Endothelial cell of umbilical vein (primary cell): Measurements from ENCODE around the gene SERPINA6. TPM values are rescaled to one million over a fixed set of nuclear protein-coding genes. Genes with fewer than 3 reads are reported as not detected.

Source experiments
- BruUV-seq: library from RNA; stranded (reverse); fragments of 400-500 nt; replicated peaks from 2 replicates; lab custom pipeline; 2021; lab: Mats Ljungman, UMichigan
- CTCF ChIA-PET: fragments of 300-600, 350-600 bp; sonication (Branson Sonifier 250); formaldehyde crosslinking; loops from one replicate; lab custom pipeline; 2021; ENCODE audit warnings: antibody characterized with exemption, inconsistent platforms; lab: Charles Lee
- POLR2A ChIA-PET: fragments of 300-600, 350-600 bp; sonication (Branson Sonifier 250); formaldehyde crosslinking; loops from one replicate; lab custom pipeline; 2021; ENCODE audit warnings: antibody characterized with exemption, inconsistent platforms; lab: Charles Lee
- DNase-seq: peaks from one replicate; pipeline ENCODE4 v3.0.0-alpha.2; 2011; ENCODE audit warnings: low read depth, low spot score
- FAIRE-seq: peaks from 2 replicates; lab custom pipeline; 2011; peaks lifted over from hg19 to GRCh38; lab: Jason Lieb, UNC
- H2AFZ ChIP-seq: 2 replicates; pipeline ENCODE4 v1.6.0; 2012; ENCODE audit warnings: low read depth, low read length, control low read depth, inconsistent platforms
- H3K27ac ChIP-seq: 2 replicates; pipeline ENCODE4 v1.5.1; 2011; ENCODE audit warnings: low read depth, mild to moderate bottlenecking, control low read depth, low read length, moderate library complexity; ENCODE audit not compliant: insufficient read depth
- H3K27me3 ChIP-seq, 2 experiments: 2 replicates each; pipeline versions ENCODE4 v1.6.0 to v1.6.1; 2011; ENCODE audit warnings: low read length in 2 of 2, mixed read lengths in 1 of 2; ENCODE audit not compliant: control insufficient read depth in 2 of 2, insufficient read depth in 2 of 2
- H3K36me3 ChIP-seq, 2 experiments: 2 replicates in 1 of 2; 3 replicates in 1 of 2; pipeline ENCODE4 v1.5.1; 2011; ENCODE audit warnings: low read length in 2 of 2, mild to moderate bottlenecking in 1 of 2, moderate library complexity in 1 of 2; ENCODE audit not compliant: control insufficient read depth in 2 of 2, insufficient read depth in 2 of 2; ENCODE audit errors: extremely low read depth in 1 of 2
- H3K4me1 ChIP-seq: 3 replicates; pipeline ENCODE4 v1.5.1; 2011; ENCODE audit warnings: mild to moderate bottlenecking, low read length; ENCODE audit not compliant: control insufficient read depth, insufficient read depth; ENCODE audit errors: extremely low read depth
- H3K4me2 ChIP-seq: 2 replicates; pipeline ENCODE4 v1.6.1; 2011; ENCODE audit warnings: low read length, control low read depth, mixed read lengths; ENCODE audit not compliant: insufficient read depth
- H3K4me3 ChIP-seq, 3 experiments: fragments of 200-600 bp in 1 of 3; sonication (generic), shearing (Covaris generic) in 1 of 3; replicated peaks in 1 of 3; 2 replicates each; pipeline ENCODE4 v1.5.1; 2011 to 2016; ENCODE audit warnings: control low read depth in 3 of 3, low read length in 3 of 3, mild to moderate bottlenecking in 2 of 3, inconsistent platforms in 1 of 3, low read depth in 1 of 3, moderate library complexity in 1 of 3; ENCODE audit not compliant: insufficient read depth in 1 of 3
- H3K79me2 ChIP-seq: 2 replicates; pipeline ENCODE4 v1.6.0; 2012; ENCODE audit warnings: low read length, inconsistent platforms; ENCODE audit not compliant: control insufficient read depth, insufficient read depth
- H3K9ac ChIP-seq: replicated peaks from 2 replicates; pipeline ENCODE3; 2011; ENCODE audit warnings: low read length, control low read depth; ENCODE audit not compliant: insufficient read depth; ENCODE audit errors: extremely low read depth
- H3K9me1 ChIP-seq: replicated peaks from 3 replicates; pipeline ENCODE4 v1.6.0; 2011; ENCODE audit warnings: mild to moderate bottlenecking, low read length; ENCODE audit not compliant: control insufficient read depth, insufficient read depth; ENCODE audit errors: extremely low read depth
- H3K9me3 ChIP-seq: replicated peaks from 2 replicates; pipeline ENCODE4 v1.5.1; 2012; ENCODE audit warnings: low read length, inconsistent platforms; ENCODE audit not compliant: control insufficient read depth, insufficient read depth
- H4K20me1 ChIP-seq: replicated peaks from 2 replicates; pipeline ENCODE3; 2011; ENCODE audit warnings: mild to moderate bottlenecking, low read length; ENCODE audit not compliant: control insufficient read depth, insufficient read depth; ENCODE audit errors: extremely low read depth
- EZH2 ChIP-seq: IDR thresholded peaks from 2 replicates; pipeline ENCODE4 v1.6.1; 2012; ENCODE audit warnings: borderline replicate concordance, low read depth, mild to moderate bottlenecking, moderate library complexity, low read length, inconsistent platforms; ENCODE audit not compliant: severe bottlenecking
- FOS ChIP-seq: IDR thresholded peaks from 2 replicates; pipeline ENCODE4 v1.6.1; 2011; ENCODE audit warnings: mild to moderate bottlenecking, low read length, moderate library complexity, borderline replicate concordance; ENCODE audit not compliant: insufficient read depth
- GATA2 ChIP-seq: IDR thresholded peaks from 2 replicates; pipeline ENCODE4 v1.7.0; 2011; ENCODE audit warnings: low read depth, mild to moderate bottlenecking, moderate library complexity, mixed read lengths, low read length; ENCODE audit not compliant: insufficient read length, insufficient read depth
- JUN ChIP-seq: IDR thresholded peaks from 2 replicates; pipeline ENCODE4 v1.6.1; 2011; ENCODE audit warnings: borderline replicate concordance, low read depth; ENCODE audit not compliant: insufficient read length, insufficient read depth
- dilution Hi-C: fragments of 300-500 bp; cut with MboI; formaldehyde crosslinking; loops from one replicate; pipeline ENCODE4 v1.15.0; 2019; ENCODE audit warnings: low sequenced_read_pairs; ENCODE audit not compliant: extremely low pct_ligation_motif_present
- intact Hi-C: fragments of 100-400 bp; cut with micrococcal nuclease; formaldehyde crosslinking; loops from one replicate; pipeline ENCODE4 v1.10.0; 2022
- polyA plus RNA-seq, 4 experiments: library from polyadenylated mRNA; depleted of rRNA in 3 of 4; stranded (reverse) in 3 of 4; unstranded in 1 of 4; fragments of >200 nt; gene quantifications; 2 replicates each; pipeline versions ENCODE4 v1.2.1 to v1.2.3, GENCODE V29; 2011 to 2012; ENCODE audit warnings: missing spikeins in 1 of 4
- total RNA-seq: library from RNA; stranded (reverse); gene quantifications from 2 replicates; pipeline ENCODE4 v1.2.3, GENCODE V29; 2021
- TF ChIP-seq, protein P1 (sequence below), 2 donors: IDR thresholded peaks; 1 replicate in 1 of 2; 2 replicates in 1 of 2; pipeline ENCODE4 v1.5.1; 2011; ENCODE audit warnings: low read length in 2 of 2, mild to moderate bottlenecking in 2 of 2, moderate library complexity in 2 of 2, control low read depth in 1 of 2, inconsistent platforms in 1 of 2, low read depth in 1 of 2; ENCODE audit not compliant: insufficient read depth in 1 of 2; ENCODE audit errors: extremely low read depth in 1 of 2

SERPINA6 gene
- total and polyA plus RNA-seq, 2 donors (not counting 3 experiments of a cell fraction or from before 2014, with no cell fraction given), result not detected

DNA sequence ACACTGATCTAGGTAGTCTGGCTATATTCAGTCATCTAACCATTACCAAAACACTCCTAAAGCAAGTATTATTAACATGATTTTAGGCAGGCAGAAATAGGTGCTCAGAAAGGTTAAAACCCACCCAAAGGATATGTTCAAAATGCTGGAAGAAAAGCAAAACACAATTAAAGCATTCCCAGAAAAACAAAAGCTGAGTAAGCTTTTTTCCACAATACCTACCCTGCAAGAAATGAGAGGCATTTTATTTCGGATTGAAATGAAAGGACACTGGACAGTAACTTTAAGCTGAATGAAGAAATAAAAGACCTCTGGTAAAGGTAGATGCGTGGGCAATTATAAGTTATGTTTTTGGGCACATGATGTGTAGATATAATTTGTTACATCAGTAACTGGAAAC is 8.2 kb downstream of the SERPINA6 start:
- H3K27me3 ChIP-seq, result no peaks in the 10 kb centered on the region
- no peaks in the 10 kb centered on the region for H3K9me3 ChIP-seq
- TF ChIP-seq, protein P1, sequence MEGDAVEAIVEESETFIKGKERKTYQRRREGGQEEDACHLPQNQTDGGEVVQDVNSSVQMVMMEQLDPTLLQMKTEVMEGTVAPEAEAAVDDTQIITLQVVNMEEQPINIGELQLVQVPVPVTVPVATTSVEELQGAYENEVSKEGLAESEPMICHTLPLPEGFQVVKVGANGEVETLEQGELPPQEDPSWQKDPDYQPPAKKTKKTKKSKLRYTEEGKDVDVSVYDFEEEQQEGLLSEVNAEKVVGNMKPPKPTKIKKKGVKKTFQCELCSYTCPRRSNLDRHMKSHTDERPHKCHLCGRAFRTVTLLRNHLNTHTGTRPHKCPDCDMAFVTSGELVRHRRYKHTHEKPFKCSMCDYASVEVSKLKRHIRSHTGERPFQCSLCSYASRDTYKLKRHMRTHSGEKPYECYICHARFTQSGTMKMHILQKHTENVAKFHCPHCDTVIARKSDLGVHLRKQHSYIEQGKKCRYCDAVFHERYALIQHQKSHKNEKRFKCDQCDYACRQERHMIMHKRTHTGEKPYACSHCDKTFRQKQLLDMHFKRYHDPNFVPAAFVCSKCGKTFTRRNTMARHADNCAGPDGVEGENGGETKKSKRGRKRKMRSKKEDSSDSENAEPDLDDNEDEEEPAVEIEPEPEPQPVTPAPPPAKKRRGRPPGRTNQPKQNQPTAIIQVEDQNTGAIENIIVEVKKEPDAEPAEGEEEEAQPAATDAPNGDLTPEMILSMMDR (IDR thresholded peaks at IDR 0.05; ENCODE audit: extremely low read depth in 1 of 2, insufficient read depth in 1 of 2, low read depth in 1 of 2, low read length in 2 of 2), result no peak
- TF ChIP-seq JUN (no peak), EZH2 (no peak), GATA2 (no peak), FOS (no peak)
- H3K9ac ChIP-seq, result no peak overlapping the region
- dilution Hi-C loops (no loop called here), intact Hi-C loops (no loop called here)
- H3K27ac ChIP-seq, result no peak overlapping the region
- H3K9me1 ChIP-seq, result no peaks in the 10 kb centered on the region
- H3K4me3 ChIP-seq, result no peak overlapping the region
- no peaks in the 10 kb centered on the region for H3K4me1 ChIP-seq
- no peaks in the 10 kb centered on the region for H3K79me2 ChIP-seq
- no peak for FAIRE-seq
- no TSS peak for BruUV-seq
- no peak overlapping the region for H2AFZ ChIP-seq
- ChIA-PET CTCF (no interaction called here), POLR2A (no interaction called here)
- no peak for DNase-seq
- H3K36me3 ChIP-seq, result no peaks in the 10 kb centered on the region
- H4K20me1 ChIP-seq, result no peaks in the 10 kb centered on the region
- H3K4me2 ChIP-seq, result no peak overlapping the region
